HepG2 (cell line): Measurements from ENCODE around the gene CERS3.

Experiments used
- ARNT ChIP-seq: fragments of 450-650 bp; IDR thresholded peaks from 2 replicates; pipeline ENCODE4 v1.6.1; 2017
- ATF4 ChIP-seq, 2 experiments: fragments of 450-650 bp in 1 of 2; sonication (generic) in 1 of 2; formaldehyde crosslinking; IDR thresholded peaks; 2 replicates each; pipeline versions ENCODE4 v1.5.0 to v1.8.0; 2020 to 2022; ENCODE audit warnings: mild to moderate bottlenecking in 1 of 2, missing genetic modification reagents in 1 of 2
- CHD2 ChIP-seq: IDR thresholded peaks from 2 replicates; pipeline ENCODE4 v1.6.1; 2011; ENCODE audit warnings: low read depth, low read length, improper control_type of control experiment
- CHD4 ChIP-seq: fragments of 200-600 bp; sonication (generic); IDR thresholded peaks from 2 replicates; pipeline ENCODE4 v1.7.0; 2017; ENCODE audit warnings: mild to moderate bottlenecking, low read length, borderline replicate concordance
- CREM ChIP-seq, 2 experiments: sonication (generic) in 1 of 2; formaldehyde crosslinking in 1 of 2; IDR thresholded peaks; 2 replicates each; pipeline versions ENCODE4 v1.4.0 to v1.6.1; 2016 to 2020; ENCODE audit warnings: antibody characterized with exemption in 1 of 2, mild to moderate bottlenecking in 1 of 2, missing genetic modification reagents in 1 of 2
- CTCF ChIP-seq: sonication (generic); formaldehyde crosslinking; IDR thresholded peaks from 2 replicates; pipeline ENCODE4 v1.5.0; 2020; ENCODE audit warnings: mild to moderate bottlenecking, missing genetic modification reagents, moderate library complexity
- FOXK1 ChIP-seq: sonication (generic); formaldehyde crosslinking; IDR thresholded peaks from 2 replicates; pipeline ENCODE4 v1.4.0; 2020; ENCODE audit warnings: low read depth, missing genetic modification reagents, borderline replicate concordance
- FUBP1 ChIP-seq: sonication (generic); formaldehyde crosslinking; IDR thresholded peaks from 2 replicates; pipeline ENCODE4 v1.5.1; 2020; ENCODE audit warnings: missing genetic modification reagents, mild to moderate bottlenecking, borderline replicate concordance
- KLF9 ChIP-seq: IDR thresholded peaks from 2 replicates; pipeline ENCODE4 v1.6.1; 2016; ENCODE audit warnings: low read depth
- MAFG ChIP-seq: sonication (generic); formaldehyde crosslinking; IDR thresholded peaks from 2 replicates; pipeline ENCODE4 v1.5.1; 2020; ENCODE audit warnings: mild to moderate bottlenecking, missing genetic modification reagents
- MED1 ChIP-seq: sonication (generic); formaldehyde crosslinking; IDR thresholded peaks from 2 replicates; pipeline ENCODE4 v1.4.0; 2020; ENCODE audit warnings: missing genetic modification reagents
- UBTF ChIP-seq: sonication (generic); formaldehyde crosslinking; IDR thresholded peaks from 2 replicates; pipeline ENCODE4 v1.4.0; 2020; ENCODE audit warnings: mild to moderate bottlenecking, missing genetic modification reagents
- ZNF350 ChIP-seq: sonication (generic); formaldehyde crosslinking; IDR thresholded peaks from 2 replicates; pipeline ENCODE4 v1.4.0; 2020; ENCODE audit warnings: mild to moderate bottlenecking, low read depth, missing genetic modification reagents, borderline replicate concordance
- ZNF567 ChIP-seq: sonication (generic); formaldehyde crosslinking; IDR thresholded peaks from 2 replicates; pipeline ENCODE4 v1.8.1; 2023; ENCODE audit warnings: mild to moderate bottlenecking, missing genetic modification reagents, borderline replicate concordance

GRCh38 chr15:100565591-100565990, 36.8 kb upstream of the CERS3 start:
- no peak for TF ChIP-seq ATF4 (CRISPR knock-in tag; IDR thresholded peaks at IDR 0.05)
- no peak for TF ChIP-seq ZNF567 (CRISPR knock-in tag)
- TF ChIP-seq FOXK1 (CRISPR knock-in tag) = no peak
- no peak for TF ChIP-seq FUBP1 (CRISPR knock-in tag)
- no peak for TF ChIP-seq ARNT
- no peak for TF ChIP-seq ZNF350
- TF ChIP-seq CHD2 = no peak
- TF ChIP-seq MED1 (CRISPR knock-in tag) = no peak
- no peak for TF ChIP-seq CHD4
- TF ChIP-seq KLF9 = no peak
- TF ChIP-seq UBTF (CRISPR knock-in tag) = no peak
- TF ChIP-seq CTCF (CRISPR knock-in tag) = no peak
- no peak for TF ChIP-seq CREM (IDR thresholded peaks at IDR 0.05)
- TF ChIP-seq CREM (CRISPR knock-in tag; IDR thresholded peaks at IDR 0.05) = no peak
- TF ChIP-seq MAFG (CRISPR knock-in tag) = no peak
